ENCODE data around the gene CBX4.

CBX4 gene

DNA sequence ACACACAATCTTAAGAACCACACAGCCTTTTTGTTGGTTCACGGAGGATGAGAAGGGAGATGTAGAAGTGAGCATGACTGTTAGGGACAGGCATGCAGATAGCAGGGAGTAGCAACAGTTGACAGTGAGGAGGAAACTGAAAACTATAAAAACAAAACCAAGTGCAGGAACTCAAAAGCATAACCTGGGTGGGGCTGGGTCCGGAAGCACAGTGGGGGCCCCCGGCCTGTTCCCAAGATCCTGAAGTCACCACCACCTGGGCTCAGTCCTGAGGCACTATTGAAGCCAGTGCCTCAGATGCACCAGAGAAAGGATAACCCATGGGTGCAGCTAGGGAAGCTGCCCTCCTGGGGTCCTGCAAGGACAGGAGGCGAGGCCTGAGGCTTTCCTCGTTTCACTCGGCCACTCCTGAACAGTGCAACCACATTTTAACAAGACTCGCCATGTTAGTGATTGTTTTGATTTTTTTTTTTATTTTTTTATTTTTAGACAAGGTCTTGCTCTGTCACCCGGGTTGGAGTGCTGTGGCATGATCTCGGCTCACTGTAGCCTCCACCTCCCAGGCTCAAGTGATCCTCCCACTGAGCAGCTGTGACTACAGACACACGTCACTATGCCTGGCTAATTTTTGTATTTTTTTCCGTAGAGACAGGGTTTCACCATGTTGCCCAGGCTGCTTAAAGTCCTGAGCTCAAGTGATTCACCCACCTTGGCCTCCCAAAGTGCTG, 27.7 kb upstream of the CBX4 start:
- H3K9me3 ChIP-seq (ENCODE audit: insufficient read depth, low read length), result no peaks in the 10 kb centered on the region
- no peak overlapping the region for H2AFZ ChIP-seq (ENCODE audit: low read depth, low read length, severe bottlenecking)
- H3K27ac ChIP-seq (ENCODE audit: low read depth, low read length), result no peak overlapping the region
- H3F3A ChIP-seq (ENCODE audit: insufficient read depth), result no peaks in the 10 kb centered on the region
- H4K20me1 ChIP-seq (ENCODE audit: low read depth, low read length), result no peaks in the 10 kb centered on the region
- no peak overlapping the region for H3K4me2 ChIP-seq (ENCODE audit: low read depth, low read length, poor library complexity, severe bottlenecking)
- H3K27me3 ChIP-seq (ENCODE audit: low read length), result no peaks in the 10 kb centered on the region
- H3K9me2 ChIP-seq (replicated peaks; ENCODE audit: insufficient read depth, low read length), result no peaks in the 10 kb centered on the region
- TF ChIP-seq EZH2phosphoT487 (conservative IDR thresholded peaks at IDR 0.05; ENCODE audit: low read length), result no peak
- TF ChIP-seq, protein P1, sequence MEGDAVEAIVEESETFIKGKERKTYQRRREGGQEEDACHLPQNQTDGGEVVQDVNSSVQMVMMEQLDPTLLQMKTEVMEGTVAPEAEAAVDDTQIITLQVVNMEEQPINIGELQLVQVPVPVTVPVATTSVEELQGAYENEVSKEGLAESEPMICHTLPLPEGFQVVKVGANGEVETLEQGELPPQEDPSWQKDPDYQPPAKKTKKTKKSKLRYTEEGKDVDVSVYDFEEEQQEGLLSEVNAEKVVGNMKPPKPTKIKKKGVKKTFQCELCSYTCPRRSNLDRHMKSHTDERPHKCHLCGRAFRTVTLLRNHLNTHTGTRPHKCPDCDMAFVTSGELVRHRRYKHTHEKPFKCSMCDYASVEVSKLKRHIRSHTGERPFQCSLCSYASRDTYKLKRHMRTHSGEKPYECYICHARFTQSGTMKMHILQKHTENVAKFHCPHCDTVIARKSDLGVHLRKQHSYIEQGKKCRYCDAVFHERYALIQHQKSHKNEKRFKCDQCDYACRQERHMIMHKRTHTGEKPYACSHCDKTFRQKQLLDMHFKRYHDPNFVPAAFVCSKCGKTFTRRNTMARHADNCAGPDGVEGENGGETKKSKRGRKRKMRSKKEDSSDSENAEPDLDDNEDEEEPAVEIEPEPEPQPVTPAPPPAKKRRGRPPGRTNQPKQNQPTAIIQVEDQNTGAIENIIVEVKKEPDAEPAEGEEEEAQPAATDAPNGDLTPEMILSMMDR (IDR thresholded peaks at IDR 0.05; ENCODE audit: insufficient read depth, low read length, poor library complexity, severe bottlenecking), result no peak
- H3K9ac ChIP-seq (ENCODE audit: low read length), result no peak overlapping the region
- no peak overlapping the region for H3K4me3 ChIP-seq (ENCODE audit: insufficient read depth, low read length, poor library complexity, severe bottlenecking)
- H3K79me2 ChIP-seq (ENCODE audit: insufficient read depth, low read length), result no peaks in the 10 kb centered on the region
- no peaks in the 10 kb centered on the region for H3K36me3 ChIP-seq (ENCODE audit: low read length)

DNA sequence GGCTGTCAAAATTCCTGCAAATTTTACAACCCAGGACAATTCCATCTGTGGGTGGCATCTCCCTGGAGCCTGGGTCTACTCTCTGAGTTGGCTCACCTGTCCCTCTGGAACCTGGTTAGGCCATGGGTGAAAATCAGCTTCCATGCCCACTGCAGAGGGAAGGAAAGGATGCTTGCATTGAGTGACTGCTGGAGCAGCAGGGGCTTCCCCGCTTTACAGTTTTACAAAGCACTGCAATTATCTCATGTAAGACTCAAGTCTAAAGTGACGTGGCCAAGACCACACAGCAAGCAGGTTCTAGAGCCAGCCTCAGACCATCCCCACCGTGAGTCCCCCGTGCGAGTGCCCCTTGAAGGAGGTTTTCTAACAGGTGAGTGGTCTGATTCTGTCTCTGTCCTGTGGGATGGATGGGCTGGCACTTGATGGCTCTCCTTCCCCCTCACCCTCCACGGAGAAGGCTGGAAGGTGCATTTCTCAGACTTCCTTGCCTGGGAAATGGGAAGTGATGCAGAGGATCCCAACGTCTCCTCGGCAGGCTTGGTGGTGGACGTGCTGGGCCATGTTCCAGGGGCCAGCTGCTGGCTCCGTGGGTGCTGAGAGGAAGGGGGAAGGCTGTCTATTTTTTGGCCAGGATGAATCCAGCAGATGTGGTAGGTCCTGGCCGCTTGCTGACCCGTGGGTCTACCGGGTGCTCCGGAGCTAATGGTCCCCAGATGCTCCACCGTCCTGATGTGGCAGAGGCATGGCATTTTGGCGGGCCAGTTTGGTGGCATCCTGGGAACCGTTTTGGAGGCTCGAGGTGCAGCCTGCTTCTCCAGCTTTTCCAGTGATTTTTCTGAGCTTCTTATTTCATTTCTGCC, 26.3 kb upstream of the CBX4 start:
- no peak overlapping the region for H3K4me2 ChIP-seq (ENCODE audit: low read depth, low read length, poor library complexity, severe bottlenecking)
- H3K4me3 ChIP-seq (ENCODE audit: insufficient read depth, low read length, poor library complexity, severe bottlenecking), result no peak overlapping the region
- H2AFZ ChIP-seq (ENCODE audit: low read depth, low read length, severe bottlenecking), result no peak overlapping the region
- no peaks in the 10 kb centered on the region for H3K9me2 ChIP-seq (replicated peaks; ENCODE audit: insufficient read depth, low read length)
- no peak for TF ChIP-seq EZH2phosphoT487 (conservative IDR thresholded peaks at IDR 0.05; ENCODE audit: low read length)
- TF ChIP-seq, protein P1 (IDR thresholded peaks at IDR 0.05; ENCODE audit: insufficient read depth, low read length, poor library complexity, severe bottlenecking), result no peak
- no peaks in the 10 kb centered on the region for H3K27me3 ChIP-seq (ENCODE audit: low read length)
- no peaks in the 10 kb centered on the region for H3K36me3 ChIP-seq (ENCODE audit: low read length)
- no peaks in the 10 kb centered on the region for H3K9me3 ChIP-seq (ENCODE audit: insufficient read depth, low read length)
- no peak overlapping the region for H3K9ac ChIP-seq (ENCODE audit: low read length)
- H3K79me2 ChIP-seq (ENCODE audit: insufficient read depth, low read length), result no peaks in the 10 kb centered on the region
- no peak overlapping the region for H3K27ac ChIP-seq (ENCODE audit: low read depth, low read length)
- H4K20me1 ChIP-seq (ENCODE audit: low read depth, low read length), result no peaks in the 10 kb centered on the region
- H3F3A ChIP-seq (ENCODE audit: insufficient read depth), result no peaks in the 10 kb centered on the region

DNA sequence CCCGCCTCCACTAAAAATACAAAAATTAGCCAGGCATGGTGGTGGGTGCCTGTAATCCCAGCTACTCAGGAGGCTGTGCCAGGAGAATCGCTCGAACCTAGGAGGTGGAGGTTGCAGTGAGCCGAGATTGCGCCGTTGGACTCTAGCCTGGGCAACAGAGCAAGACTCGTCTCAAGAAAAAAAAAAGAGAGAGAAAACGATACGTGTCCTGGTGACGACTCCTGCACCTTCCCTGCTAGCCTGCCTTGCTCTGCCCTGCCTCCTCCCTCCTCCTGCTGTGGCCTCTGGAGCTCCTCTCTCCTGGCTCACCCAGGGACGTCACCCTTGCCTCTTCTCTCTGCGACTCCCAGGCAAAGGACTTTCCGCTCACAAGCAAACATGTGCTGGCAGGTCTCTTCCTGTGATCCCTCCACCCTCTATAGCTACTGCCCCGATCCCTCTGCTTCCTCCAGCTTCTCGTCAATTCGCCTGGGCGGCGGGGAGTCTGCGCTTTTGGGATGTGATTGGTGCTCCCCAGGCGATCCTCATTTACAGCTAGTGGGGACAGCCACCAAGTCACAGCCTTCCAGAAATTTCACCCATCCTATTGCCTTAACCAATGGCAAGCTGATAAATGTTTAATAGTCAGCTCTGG, 25.5 kb upstream of the CBX4 start:
- H3K27me3 ChIP-seq (ENCODE audit: low read length), result no peaks in the 10 kb centered on the region
- no peaks in the 10 kb centered on the region for H3K9me2 ChIP-seq (replicated peaks; ENCODE audit: insufficient read depth, low read length)
- H3K9ac ChIP-seq (ENCODE audit: low read length), result no peak overlapping the region
- no peaks in the 10 kb centered on the region for H3F3A ChIP-seq (ENCODE audit: insufficient read depth)
- H3K4me2 ChIP-seq (ENCODE audit: low read depth, low read length, poor library complexity, severe bottlenecking), result no peak overlapping the region
- no peak overlapping the region for H3K27ac ChIP-seq (ENCODE audit: low read depth, low read length)
- no peak for TF ChIP-seq EZH2phosphoT487 (conservative IDR thresholded peaks at IDR 0.05; ENCODE audit: low read length)
- TF ChIP-seq, protein P1 (IDR thresholded peaks at IDR 0.05; ENCODE audit: insufficient read depth, low read length, poor library complexity, severe bottlenecking), result no peak
- no peak overlapping the region for H2AFZ ChIP-seq (ENCODE audit: low read depth, low read length, severe bottlenecking)
- no peaks in the 10 kb centered on the region for H3K36me3 ChIP-seq (ENCODE audit: low read length)
- no peaks in the 10 kb centered on the region for H4K20me1 ChIP-seq (ENCODE audit: low read depth, low read length)
- no peaks in the 10 kb centered on the region for H3K79me2 ChIP-seq (ENCODE audit: insufficient read depth, low read length)
- H3K4me3 ChIP-seq (ENCODE audit: insufficient read depth, low read length, poor library complexity, severe bottlenecking), result no peak overlapping the region
- no peaks in the 10 kb centered on the region for H3K9me3 ChIP-seq (ENCODE audit: insufficient read depth, low read length)

All from SU-DHL-6 (cell line).